ENCODE data around the gene GLI3.

Gene GLI3

GRCh38 chr7:41999736-42000283, 237.2 kb downstream of the GLI3 start:
- TF ChIP-seq, protein P1, sequence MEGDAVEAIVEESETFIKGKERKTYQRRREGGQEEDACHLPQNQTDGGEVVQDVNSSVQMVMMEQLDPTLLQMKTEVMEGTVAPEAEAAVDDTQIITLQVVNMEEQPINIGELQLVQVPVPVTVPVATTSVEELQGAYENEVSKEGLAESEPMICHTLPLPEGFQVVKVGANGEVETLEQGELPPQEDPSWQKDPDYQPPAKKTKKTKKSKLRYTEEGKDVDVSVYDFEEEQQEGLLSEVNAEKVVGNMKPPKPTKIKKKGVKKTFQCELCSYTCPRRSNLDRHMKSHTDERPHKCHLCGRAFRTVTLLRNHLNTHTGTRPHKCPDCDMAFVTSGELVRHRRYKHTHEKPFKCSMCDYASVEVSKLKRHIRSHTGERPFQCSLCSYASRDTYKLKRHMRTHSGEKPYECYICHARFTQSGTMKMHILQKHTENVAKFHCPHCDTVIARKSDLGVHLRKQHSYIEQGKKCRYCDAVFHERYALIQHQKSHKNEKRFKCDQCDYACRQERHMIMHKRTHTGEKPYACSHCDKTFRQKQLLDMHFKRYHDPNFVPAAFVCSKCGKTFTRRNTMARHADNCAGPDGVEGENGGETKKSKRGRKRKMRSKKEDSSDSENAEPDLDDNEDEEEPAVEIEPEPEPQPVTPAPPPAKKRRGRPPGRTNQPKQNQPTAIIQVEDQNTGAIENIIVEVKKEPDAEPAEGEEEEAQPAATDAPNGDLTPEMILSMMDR (IDR thresholded peaks at IDR 0.05; ENCODE audit: insufficient read depth, low read depth, low read length, missing control alignments), result no peak
- H3K4me3 ChIP-seq (ENCODE audit: low read length), result no peak overlapping the region
- DNase-seq (ENCODE audit: low read depth), result peak; percentile 24

GRCh38 chr7:41998041-41998440, 239.0 kb downstream of the GLI3 start:
- no peak for DNase-seq (ENCODE audit: low read depth)
- TF ChIP-seq, protein P1 (IDR thresholded peaks at IDR 0.05; ENCODE audit: insufficient read depth, low read depth, low read length, missing control alignments), result no peak
- no peak overlapping the region for H3K4me3 ChIP-seq (ENCODE audit: low read length)

DNA sequence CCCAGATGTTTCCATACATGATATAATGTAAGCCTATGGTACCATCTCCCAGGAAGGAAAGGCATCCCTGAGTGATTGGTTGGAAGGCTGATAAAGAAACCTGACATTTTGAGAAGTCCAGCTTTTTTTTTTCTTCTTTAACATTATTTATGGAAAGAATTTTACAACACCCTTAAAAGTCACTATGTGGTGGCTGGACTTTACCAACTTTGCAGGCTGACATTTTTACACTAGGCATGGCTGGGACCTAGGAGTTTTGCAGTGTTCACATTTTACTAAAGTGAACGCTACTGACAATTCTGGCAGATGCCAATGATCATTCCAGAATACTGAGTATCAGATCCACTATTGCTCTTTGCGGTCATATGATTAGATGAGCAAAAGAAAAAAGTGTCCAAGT, 239.9 kb downstream of the GLI3 start:
- DNase-seq (ENCODE audit: low read depth), result no peak
- TF ChIP-seq, protein P1 (IDR thresholded peaks at IDR 0.05; ENCODE audit: insufficient read depth, low read depth, low read length, missing control alignments), result no peak
- H3K4me3 ChIP-seq (ENCODE audit: low read length), result no peak overlapping the region

GRCh38 chr7:41996381-41997035, 240.5 kb downstream of the GLI3 start:
- peak; percentile 83 for DNase-seq (ENCODE audit: low read depth)
- TF ChIP-seq, protein P1 (IDR thresholded peaks at IDR 0.05; ENCODE audit: insufficient read depth, low read depth, low read length, missing control alignments), result no peak
- H3K4me3 ChIP-seq (ENCODE audit: low read length), result no peak overlapping the region

- DNase-seq (ENCODE audit: low read depth), result no peak
- no peak overlapping the region for H3K4me3 ChIP-seq (ENCODE audit: low read length)
- TF ChIP-seq, protein P1 (IDR thresholded peaks at IDR 0.05; ENCODE audit: insufficient read depth, low read depth, low read length, missing control alignments), result no peak
Observed at GRCh38 chr7:41995632-41996271, 241.3 kb downstream of the GLI3 start.

GRCh38 chr7:41994746-41995110, 242.3 kb downstream of the GLI3 start:
- TF ChIP-seq, protein P1 (IDR thresholded peaks at IDR 0.05; ENCODE audit: insufficient read depth, low read depth, low read length, missing control alignments), result no peak
- no peak for DNase-seq (ENCODE audit: low read depth)
- H3K4me3 ChIP-seq (ENCODE audit: low read length), result no peak overlapping the region
